CD4-positive, alpha-beta T cell treated with Interleukin-17A for 4 hours (primary cell): ENCODE results near the gene SIRT7.
A peak's percentile ranks its signal among the peaks of the same experiment; 100 is the strongest.

Experiments used
- DNase-seq: peaks from one replicate; pipeline ENCODE4 v3.0.0-alpha.2; 2020; ENCODE audit warnings: mixed read lengths

The SIRT7 gene

DNA sequence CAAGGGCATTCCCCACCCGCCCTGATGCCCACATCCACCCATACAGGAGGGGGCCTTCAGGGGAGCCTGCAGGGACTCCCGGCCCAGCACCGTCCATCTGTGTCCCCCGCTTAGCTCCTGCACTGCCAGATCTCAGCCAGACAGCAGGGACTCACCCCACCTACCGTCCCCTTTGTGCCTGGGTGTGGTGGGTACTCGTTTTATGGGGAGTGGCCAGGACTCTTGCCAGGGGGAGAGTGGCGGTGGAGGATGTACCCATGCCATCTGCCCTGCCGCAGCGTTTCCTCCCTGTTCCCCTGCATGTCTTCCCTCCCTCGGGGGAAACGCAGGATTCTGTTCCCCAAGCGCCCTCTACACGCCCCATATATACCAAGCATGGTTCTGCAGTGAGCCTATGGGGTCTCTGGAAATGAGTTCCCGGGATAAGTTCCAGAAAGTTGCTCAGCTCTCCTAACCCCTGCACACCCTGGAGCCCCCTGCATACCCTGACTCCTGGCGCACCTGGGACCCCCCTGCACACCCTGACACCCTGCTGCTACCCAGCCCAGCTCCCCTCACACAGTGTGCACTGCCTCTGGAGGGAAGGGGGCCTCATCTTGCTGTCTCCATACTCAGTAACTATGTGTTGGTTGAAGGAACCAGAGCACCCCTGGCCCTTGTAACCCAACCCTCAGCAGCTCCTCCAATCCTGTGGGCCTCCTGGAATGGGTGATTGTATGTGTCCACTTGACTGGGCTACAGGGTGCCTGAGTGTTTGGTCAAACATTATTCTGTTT lies 13.8 kb upstream of the SIRT7 start:
- DNase-seq, result no peak

DNA sequence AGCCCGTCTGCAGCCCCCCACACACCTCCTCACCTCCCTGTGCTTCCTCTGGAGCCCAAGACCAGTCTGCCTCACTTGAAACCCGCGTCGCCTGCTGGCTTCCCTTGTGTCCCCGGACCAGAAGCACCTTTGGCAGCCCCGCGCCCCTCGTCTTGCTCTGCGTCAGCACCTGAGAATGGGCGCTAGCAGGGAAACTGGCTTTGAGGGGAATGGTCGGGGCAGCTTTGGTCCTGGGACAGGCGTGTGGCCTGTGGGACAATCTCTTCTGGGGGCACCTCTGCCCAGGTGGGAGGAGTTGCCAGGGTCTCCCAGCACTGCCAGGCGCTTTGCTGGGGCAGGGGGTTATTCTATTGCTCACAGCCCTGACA lies 13.2 kb upstream of the SIRT7 start:
- no peak for DNase-seq

DNA sequence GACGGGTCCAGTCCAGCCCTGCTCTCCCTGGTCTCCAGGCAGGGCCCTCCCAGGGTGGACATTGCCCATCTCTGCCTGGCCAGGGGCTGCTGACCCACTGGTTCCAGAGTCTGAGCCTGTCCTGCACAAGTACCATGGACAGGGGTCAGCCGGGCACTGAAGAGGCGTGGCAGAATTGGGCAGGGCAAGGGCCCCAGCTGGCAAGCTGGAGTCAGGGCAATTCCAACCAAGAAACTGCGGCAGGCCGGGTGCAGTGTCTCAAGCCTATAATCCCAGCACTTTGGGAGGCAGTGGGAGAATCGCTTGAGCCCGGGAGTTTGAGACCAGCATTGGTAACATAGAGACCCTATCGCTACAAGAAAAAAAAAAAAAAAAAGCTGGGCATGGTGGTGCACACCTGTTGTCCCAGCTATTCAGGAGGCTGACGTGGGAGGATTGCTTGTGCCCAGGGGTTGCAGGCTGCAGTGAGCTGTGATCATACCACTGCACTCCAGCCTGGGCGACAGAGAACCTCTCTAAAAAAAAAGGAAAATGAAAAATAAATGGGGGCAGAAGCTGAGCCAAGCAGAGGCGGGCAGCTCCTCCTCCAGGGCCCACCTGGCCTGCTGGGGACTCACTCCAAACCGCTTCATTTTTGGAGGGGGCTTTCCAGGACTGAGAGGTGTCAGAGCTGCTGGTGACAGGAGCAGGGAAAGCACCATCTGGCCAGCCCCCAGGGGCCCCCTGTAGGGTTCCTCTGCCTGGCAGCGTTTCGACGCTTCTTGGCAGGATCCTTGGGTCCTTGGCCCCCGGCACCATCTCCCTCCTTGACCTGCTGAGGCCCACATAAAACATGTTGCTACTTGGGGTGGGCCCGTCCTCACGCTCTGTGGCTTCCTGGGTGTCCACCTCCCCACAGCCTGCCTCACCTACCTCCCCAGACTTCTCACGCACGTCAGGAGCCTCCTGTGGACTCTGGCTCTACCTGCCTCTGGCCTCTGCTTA lies 12.5 kb upstream of the SIRT7 start:
- no peak for DNase-seq

DNA sequence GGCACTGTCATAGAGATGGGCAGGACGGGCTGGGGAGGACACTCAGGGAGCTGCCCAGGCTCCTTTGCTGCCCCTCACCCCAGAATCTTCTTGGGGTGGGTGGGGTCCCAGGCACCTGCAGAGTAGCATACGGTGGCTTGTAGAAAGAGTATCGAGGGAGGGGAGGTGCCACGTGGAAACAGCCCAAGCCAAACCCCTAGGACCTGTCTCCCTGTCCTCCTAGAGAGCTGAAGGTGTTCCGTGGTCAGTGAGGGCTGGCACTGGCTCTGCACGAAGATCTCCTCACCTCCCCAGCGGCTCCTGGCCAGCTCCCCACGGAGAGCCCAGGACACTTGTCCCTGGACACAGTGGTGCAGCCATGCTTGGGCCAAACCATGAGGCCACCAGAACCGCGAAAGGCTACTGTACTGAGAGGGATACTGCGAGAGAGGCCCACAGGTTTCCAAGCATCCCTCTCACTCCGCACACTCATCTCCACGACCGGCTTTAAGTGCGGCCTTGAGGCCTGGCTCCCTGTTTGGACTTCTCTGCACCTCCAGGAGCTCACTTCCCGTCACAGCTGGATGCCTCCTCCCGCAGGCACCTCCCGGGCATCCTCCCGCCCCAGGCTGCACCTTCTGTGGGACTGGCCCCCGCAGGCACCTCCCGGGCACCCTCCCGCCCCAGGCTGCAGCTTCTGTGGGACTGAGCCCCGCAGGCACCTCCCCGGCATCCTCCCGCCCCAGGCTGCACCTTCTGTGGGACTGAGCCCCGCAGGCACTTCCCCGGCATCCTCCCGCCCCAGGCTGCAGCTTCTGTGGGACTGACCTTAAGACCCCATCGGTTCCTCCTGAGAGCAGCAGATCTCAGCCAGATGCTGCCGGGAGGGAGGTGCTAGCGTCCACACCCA lies 11.5 kb upstream of the SIRT7 start:
- no peak for DNase-seq

DNA sequence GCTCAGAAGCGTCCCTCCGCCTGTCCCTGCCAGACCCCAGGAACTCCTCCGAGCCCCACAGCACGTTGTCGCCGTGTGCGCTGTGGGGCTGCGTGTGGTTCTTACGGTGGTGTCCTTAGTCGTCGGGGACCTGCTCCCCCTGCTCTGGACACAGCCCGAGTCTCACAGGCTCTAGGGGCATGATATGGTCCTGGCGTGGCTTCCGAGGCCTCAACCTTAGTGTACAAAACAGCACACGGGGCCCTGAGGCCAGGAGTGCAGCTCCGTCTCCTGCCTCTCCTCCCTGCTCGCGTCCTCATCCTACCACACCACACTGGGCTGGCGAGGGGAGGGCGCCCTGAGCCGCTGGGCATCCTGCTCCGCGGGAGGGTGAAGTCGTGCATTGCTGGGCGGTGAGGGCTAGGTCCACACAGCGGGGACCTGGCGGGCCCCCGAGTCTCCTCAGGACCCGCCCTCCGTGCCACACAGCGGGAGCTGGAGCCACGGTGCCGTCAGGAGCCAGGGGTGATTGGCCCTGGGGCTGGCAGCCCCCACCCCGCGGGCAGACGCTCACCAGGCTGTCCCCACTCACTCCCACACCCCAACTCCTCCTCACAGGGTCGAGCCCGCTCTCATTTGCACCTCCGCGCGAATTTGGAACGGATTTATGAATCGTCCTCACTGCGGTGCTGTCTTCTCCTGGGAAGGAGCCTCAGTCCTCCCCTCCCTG lies 10.7 kb upstream of the SIRT7 start:
- DNase-seq, result no peak

DNA sequence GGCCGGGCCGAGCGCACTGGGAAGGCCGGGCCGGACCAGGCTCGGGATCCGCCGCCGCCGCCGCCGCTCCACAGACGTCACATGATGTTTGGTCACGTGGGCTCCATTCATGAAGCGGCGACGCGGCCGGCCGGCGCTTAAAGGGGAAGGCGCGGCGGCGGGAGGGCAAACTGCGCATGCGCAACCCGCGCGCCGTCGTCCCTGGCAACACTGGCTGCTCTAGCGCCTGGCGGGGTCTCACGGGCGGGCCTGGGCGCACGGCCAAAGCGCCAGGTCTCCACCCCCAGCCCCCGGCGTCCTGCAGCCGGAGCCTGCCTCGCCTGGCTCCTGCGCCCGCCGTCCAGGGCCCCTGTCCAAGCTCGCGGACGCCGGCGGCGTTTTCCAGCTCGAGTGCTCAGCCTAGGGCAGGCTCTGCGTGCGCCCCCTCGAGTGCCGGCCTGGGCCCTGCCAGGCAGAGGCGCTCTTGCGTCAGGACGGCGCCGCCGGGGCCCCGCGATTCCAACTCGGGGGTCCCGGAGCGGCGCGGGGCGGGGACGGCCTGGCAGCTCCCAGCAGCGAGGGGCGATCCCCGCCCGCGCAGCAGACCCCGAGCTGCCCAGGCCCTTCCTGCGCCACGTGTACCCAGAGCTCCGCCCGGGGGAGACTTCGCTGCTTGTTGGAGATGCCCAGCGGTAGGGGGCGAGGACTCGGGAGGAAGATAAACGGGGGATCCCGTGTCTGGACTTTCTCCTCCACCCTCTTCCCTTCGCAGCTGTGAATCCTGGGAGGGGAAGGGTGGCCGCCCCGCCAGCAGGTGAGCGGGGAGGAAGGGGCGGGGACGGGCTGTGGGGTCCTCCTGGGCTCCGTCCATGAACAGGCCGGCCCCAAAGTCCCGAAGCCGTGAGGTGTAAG lies 9.9 kb upstream of the SIRT7 start, which contains the start of gene MAFG:
Gene MAFG, minus strand, starts transcription at position 83 of the 891 bp plus-strand sequence. CDS start 4,550 bp downstream, outside the sequence.
- peak; percentile 94 for DNase-seq

DNA sequence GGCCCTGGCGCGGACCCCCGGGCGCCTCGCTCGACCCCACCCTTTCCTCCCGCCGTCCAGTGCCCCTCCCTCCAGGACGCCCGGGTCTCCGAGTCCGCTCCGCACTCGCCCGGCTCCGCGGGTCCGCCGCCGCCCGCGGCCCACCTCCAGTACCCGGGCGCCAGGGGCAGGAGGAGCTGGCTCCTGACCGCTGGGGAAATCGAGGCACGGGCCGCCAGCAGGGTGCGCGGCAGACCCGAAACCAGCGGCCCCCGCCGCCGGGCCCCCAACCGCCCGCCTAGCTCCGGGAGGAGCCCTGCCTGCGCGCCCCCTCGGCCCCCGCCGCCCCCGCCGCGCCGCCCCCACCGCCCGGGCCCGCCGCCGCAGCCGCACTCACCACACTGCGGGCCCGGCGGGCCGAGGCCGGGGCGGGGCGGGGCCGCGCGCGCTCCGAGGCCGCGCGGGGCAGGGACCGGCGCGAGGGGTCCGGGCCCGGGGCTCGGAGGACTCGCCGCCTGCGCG lies 9.2 kb upstream of the SIRT7 start:
- DNase-seq, result no peak

DNA sequence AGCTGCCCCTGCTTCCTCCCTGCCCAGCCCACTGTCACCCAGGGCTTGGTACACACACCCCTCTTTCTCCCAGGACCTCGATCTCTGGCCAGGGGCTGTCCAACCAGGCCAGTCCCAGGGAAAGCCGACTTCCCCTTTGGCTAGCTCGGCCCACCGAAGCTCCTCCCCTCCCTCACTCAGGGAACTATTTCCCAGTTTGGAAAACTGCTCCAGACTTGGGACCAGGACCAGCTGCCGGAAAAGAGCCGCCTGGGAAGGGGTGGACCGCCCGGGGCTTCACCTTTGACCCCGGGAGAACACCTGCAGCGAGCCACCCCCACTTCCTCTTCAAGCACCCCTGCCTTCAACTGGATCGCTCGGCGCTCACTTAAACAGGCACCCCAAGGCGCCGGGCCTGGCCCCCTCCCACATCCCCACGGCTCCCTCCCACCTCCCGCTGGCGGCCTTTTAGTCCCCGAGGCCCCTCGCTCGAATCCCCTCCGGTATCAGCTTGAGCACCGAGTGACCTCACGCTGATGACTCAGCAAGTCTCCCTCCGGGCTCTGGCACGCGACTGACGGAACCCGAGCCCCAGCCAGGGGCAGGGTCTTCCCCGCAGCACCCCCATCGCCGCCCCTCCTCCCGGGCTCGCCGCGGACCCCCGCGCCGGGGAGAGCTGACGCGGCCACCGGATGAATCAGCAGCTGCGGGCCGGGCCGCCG lies 8.6 kb upstream of the SIRT7 start:
- DNase-seq, result peak; percentile 73

DNA sequence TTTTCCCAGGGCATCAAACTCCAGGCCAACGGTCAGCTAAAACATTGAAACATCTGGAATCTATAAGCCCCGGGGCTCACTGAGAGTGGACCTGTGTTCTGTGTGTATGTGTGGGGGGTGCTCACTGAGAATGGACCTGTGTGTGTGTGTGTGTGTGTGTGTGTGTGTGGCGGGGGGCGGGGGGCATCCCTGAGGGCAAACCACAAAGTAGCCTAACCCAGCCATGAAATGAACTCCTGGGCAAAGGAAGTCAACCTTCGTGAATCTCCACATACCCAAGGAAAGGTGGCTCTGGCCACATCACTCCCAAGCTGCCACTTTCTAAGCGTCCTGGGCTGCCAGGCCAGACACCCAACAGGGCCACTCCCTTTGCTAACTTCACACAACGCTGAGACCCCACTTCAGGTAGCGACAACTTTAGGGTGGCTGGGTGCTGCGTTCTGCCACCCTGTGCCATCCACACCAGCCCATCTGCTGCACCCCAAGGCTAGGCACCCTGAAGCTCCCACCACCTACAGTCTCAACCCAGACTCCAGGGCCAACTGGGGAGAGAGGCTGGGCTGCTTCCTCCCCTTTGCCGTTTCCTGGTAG lies 8.0 kb upstream of the SIRT7 start:
- peak; percentile 40 for DNase-seq

DNA sequence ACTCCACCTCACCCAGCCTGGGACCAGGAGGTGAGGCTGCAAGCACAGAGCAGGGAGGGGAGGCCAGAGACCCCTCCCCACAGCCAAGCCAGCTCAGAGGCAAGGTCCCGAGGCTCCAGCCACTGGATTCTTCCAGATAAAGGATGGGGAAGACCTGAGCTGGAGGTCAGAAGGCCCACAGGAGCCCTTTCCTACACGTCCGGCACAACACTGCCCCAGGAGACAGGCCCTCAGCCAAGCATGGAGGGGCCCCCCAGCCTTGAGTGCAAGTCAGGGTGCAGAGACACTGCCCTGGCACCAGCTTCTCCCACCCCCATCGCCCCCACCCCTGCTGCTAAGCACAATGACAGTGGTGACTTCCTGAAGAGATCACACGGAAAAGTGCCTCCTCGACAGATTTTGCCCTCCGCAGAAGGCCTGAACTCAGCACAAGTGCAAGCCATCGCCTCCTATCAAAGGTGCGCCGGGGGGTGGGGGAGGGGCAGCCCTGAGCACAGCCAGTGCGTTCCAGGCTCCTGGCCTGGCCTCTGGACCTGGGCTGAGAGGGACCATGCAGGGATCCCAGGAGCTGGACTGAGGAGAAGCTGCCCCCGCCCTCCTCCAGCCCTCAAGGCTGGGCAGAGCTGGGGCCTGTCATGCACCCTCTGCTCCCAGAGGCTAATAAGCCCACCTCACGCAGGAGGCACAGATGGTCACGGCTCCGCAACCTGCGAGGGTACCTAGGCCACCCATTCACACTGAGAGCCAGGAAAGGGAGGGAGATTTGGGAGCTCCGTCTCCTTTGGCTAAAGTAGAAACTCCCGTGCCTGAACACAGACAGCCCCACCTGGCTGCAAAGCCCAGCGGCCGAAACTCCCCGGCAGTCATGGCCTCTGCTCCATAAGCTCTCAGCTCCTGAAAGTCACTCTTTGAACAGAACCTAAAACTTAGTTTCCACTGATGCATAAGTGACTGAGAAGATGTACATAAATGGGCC lies 6.9 kb upstream of the SIRT7 start:
- peak; percentile 51 for DNase-seq

DNA sequence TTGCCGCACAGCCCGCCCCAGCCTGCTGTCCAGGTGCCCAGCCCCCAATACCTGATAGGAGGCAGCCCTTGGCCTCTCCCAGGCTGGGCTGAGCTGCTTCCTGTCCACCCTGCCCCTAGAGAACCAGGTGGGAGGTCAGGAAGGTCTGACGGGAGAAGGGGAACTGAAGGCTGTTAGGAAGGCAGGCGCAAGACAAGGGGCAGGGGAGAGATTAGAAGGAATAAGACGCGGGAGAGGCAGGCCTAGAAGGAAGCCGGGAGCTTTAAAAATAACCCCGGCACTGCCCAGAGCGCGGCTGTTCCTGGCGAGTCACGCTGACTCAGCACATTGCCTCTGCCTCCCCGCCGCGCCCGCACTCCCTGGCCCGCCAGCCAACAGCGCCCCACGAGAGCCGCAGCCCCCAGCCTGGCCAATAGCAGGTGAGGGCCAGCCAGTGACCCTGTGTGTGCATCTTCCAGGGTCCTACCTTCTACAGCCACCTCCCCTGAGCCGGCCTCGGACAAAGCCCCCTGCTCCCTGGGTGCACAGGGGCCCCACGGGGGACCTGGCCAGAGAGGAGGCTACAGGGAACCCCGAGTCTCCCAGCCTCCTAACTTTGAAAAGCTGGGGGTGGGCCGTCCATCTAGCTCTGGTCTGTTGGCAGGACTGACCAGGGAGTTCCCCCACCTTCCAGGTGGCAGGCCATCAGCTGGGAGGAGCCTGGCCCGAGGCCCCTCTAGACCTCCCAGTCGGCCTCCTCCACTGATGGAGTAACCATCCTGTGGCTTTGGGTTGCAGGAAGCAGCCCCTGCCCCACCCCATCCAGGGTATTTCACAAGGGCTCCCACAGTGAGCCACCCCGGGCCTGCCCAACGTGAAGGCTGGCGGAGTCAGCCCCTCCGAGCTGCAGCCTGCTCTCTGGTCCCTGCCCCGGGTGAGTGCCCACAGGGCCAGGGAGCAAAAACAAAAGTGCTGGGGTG lies 5.6 kb upstream of the SIRT7 start:
- DNase-seq, result no peak

DNA sequence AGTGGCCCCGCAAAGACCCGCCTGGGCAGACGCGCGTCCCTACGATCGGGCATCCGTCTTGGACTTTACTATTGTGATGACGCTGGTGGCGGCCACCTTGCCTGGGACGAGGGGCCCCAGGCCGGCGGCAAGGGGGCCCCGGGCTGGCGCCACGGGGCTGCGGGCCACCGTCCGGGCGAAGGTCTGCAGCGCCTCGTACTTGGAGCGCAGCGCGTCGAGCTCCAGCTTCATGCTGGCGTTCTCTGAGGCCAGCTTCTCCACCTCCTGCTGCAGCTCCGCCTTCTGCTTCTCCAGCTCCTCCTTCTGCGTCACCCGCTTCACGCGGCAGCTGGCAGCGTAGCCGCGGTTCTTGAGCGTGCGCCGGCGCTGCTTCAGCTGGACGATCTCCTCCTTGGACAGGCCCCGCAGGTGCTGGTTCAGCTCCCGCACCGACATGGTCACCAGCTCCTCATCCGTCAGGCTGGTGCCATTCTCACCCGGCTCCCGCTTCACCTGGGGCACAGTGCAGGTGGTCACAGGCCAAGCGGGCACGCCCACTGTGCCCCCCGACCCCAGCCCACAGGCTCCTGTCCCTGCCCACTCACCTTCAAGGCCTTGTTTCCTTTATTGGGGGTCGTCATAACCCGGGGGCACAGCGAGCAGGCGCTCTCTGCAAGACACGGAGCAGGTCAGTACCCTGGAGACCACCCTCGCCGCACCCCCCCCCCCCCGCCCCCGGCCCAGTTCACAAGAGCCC lies 4.8 kb upstream of the SIRT7 start:
- DNase-seq, result no peak

DNA sequence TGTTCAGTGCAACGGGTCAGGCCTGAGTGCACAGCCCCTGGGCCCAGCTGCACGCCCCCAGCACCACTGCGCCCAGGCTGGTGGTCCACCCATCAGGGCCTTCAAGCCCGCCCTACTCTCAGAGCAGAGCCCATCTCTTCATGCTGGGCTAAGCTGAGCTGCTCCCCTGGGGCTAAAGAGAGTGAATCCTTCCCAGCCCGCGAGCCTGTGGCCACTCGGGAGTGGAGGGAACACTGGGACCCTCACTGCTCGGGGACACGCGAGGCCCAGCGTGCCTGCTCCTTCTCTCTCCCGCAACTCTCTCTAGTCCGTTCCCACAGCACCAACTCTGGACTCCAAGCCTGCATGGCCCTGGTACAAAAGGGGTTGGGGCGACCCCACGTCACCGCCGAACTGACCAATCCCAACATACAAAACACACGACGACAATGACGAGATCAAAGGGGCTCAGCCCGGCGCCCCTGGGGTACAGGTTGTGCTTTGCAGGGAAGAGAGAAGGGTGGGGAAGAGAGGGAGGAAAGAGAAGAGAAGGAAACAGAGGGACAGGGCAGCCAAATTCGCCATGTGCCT lies 4.1 kb upstream of the SIRT7 start:
- no peak for DNase-seq

DNA sequence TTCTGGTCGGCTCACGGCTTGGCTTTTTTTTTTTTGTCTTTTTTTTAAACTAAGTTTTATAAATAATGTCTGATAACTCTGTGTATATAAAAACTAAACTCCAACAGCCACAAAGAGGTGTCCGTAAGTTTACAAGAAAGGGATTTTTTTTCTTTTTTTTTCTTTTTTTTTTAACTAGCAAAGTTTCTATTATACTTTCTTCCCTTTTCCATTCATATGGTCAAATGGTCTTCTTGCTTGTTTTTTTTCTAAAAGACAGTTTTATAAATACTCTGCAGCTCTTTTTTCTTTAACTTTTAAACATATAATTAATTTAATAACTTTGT lies 3.5 kb upstream of the SIRT7 start:
- no peak for DNase-seq

DNA sequence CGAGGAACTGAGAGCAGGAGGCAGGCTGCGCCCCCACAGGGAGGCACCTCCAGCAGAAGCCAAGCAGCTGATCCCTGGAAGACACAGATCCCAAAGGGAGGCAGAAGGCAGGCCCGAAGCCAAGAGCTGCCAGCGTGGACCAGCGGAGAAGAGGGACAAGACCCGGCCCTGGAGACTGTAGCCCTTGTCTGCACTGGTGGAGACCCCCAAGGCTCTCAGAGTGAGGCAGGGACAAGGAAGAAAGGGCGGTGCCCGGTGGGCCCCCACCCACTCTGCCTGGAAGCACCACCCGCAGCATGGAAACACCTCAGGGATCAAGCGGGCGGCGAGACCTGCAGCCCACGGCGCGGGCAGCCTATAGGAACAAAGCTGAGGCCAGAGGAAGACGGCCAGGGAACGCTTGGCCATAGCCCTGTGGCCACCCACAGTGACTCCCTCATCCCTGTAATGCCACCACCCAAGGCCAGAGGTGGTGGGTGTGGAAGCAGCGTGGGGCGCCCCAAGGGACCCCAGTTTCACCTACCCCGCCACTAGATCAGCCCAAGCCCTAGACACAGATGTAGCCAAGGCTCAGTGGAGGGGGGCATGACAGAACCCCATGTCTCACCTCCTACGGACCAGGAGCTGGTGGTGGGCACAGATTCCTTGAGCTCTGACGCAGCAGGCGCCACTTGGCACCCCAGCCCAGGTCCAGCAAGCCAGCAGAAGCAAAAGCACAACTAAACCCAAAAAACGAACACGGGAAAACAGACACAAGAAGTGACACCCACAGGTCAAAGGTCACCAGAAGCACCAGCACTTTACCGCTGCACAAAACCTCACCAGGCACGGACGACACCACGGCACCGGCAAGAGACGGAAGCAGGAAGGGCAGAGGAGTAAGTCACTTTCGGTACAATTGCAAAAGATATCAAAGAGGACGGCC lies 2.9 kb upstream of the SIRT7 start:
- no peak for DNase-seq
